Natural killer cell (primary cell): ENCODE measurements around the gene EIF4E. TPM values are rescaled to one million over a fixed set of nuclear protein-coding genes. Genes with fewer than 3 reads are reported as not detected.
"Not testable (repeated sequence)": the region's sequence is repeated elsewhere in the genome, so short reads cannot be mapped to it uniquely, and the experiment has no call there.

Source experiments
- ATAC-seq, 3 donors: fragments of 150-1000 bp in 2 of 3; fragments of 200-7000 bp in 1 of 3; cut with Tn5 transposase; 1 replicate in 1 of 3; 2 replicates in 2 of 3; pipeline ENCODE4 v1.10.0; 2021; ENCODE audit warnings: mild to moderate bottlenecking in 2 of 3, moderate library complexity in 2 of 3
- DNase-seq, 2 donors: peaks; one replicate each; pipeline versions ENCODE4 v3.0.0 to v3.0.0-alpha.2; 2013 to 2021; ENCODE audit warnings: mixed read lengths in 1 of 2
- H3K27ac ChIP-seq: one replicate; pipeline ENCODE4 v1.5.1; 2013; ENCODE audit warnings: mild to moderate bottlenecking, low read length
- H3K27me3 ChIP-seq: one replicate; pipeline ENCODE4 v1.6.1; 2013; ENCODE audit warnings: low read length; ENCODE audit not compliant: control insufficient read depth, insufficient read depth
- H3K36me3 ChIP-seq: one replicate; pipeline ENCODE4 v1.6.1; 2013; ENCODE audit warnings: low read length; ENCODE audit not compliant: control insufficient read depth, insufficient read depth
- H3K4me1 ChIP-seq: one replicate; pipeline ENCODE4 v1.6.1; 2013; ENCODE audit warnings: low read length; ENCODE audit not compliant: control insufficient read depth, insufficient read depth
- H3K4me3 ChIP-seq: one replicate; pipeline ENCODE4 v1.5.1; 2013; ENCODE audit warnings: low read length
- H3K9me3 ChIP-seq: one replicate; pipeline ENCODE4 v1.6.1; 2013; ENCODE audit warnings: low read length; ENCODE audit not compliant: control insufficient read depth, insufficient read depth
- H3K27ac Mint-ChIP-seq, 2 donors: one replicate each; pipeline ENCODE4 v1.8.0; 2022; ENCODE audit warnings: mild to moderate bottlenecking in 2 of 2, mixed read lengths in 2 of 2, moderate library complexity in 1 of 2
- H3K27me3 Mint-ChIP-seq, 2 donors: one replicate each; pipeline ENCODE4 v1.8.0; 2022; ENCODE audit warnings: low read depth in 2 of 2, mixed read lengths in 2 of 2
- H3K36me3 Mint-ChIP-seq: one replicate; pipeline ENCODE4 v1.8.0; 2022; ENCODE audit warnings: mixed read lengths
- H3K4me1 Mint-ChIP-seq, 2 donors: one replicate each; pipeline ENCODE4 v1.8.0; 2022; ENCODE audit warnings: mixed read lengths in 2 of 2
- H3K4me3 Mint-ChIP-seq: one replicate; pipeline ENCODE4 v1.8.0; 2022; ENCODE audit warnings: mild to moderate bottlenecking, moderate library complexity, mixed read lengths
- H3K9me3 Mint-ChIP-seq, 2 donors: one replicate each; pipeline ENCODE4 v1.8.0; 2022; ENCODE audit warnings: mixed read lengths in 2 of 2
- CTCF ChIP-seq: fragments of 200-600 bp; IDR thresholded peaks from one replicate; pipeline ENCODE4 v1.8.0; 2022; ENCODE audit warnings: antibody characterized with exemption
- WGBS: methylation state at CpG from one replicate; pipeline ENCODE4 v1.1.7; 2013; ENCODE audit warnings: missing lambda C conversion rate; ENCODE audit not compliant: insufficient coverage; 5-methylcytosine and 5-hydroxymethylcytosine counted together
- intact Hi-C: fragments of 100-400 bp; cut with micrococcal nuclease; formaldehyde crosslinking; loops from one replicate; pipeline ENCODE4 v1.14.2; 2022
- total RNA-seq, 4 donors: library from RNA; stranded (reverse); fragments of 120-200 nt in 1 of 4; gene quantifications; one replicate each; pipeline versions ENCODE4 v1.2.3 to v1.2.4, GENCODE V29; 2013 to 2022

The EIF4E gene
- total RNA-seq, 3 donors from 2014 or later (not counting 1 experiment from before 2014, with no cell fraction given), result 67.4 to 92.4 (median 75.5) TPM

GRCh38 chr4:98937986-98938720 is 9.2 kb upstream of the EIF4E start:
- Histone ChIP-seq H3K36me3 (no peaks in the 10 kb centered on the region), H3K27ac (no peak overlapping the region), H3K4me3 (no peak overlapping the region), H3K9me3 (no peaks in the 10 kb centered on the region), H3K27me3 (no peaks in the 10 kb centered on the region), H3K4me1 (no peaks in the 10 kb centered on the region)
- Mint-ChIP-seq H3K4me3 (no peak overlapping the region), H3K9me3 (no peaks in the 10 kb centered on the region), H3K4me1 (peaks cover 0 to 5% of the 10 kb centered on the region in 2 donors), H3K27ac (no peak overlapping the region), H3K27me3 (no peaks in the 10 kb centered on the region), H3K36me3 (no peaks in the 10 kb centered on the region)
- no peak for ATAC-seq
- WGBS, result 75% methylated on average over 1 of the region's 2 CpGs
- intact Hi-C loops, result no loop called here
- TF ChIP-seq CTCF, result no peak
- no peak for DNase-seq

- TF ChIP-seq CTCF, result no peak
- Histone ChIP-seq H3K27ac (no peak overlapping the region), H3K4me3 (no peak overlapping the region), H3K27me3 (no peaks in the 10 kb centered on the region), H3K36me3 (no peaks in the 10 kb centered on the region), H3K4me1 (no peaks in the 10 kb centered on the region), H3K9me3 (no peaks in the 10 kb centered on the region)
- intact Hi-C loops, result no loop called here
- no peaks in the 10 kb centered on the region for H3K27me3 Mint-ChIP-seq
- no peak overlapping the region for H3K4me3 Mint-ChIP-seq
- no peak for DNase-seq
- no peak overlapping the region for H3K27ac Mint-ChIP-seq
- peaks cover 0 to 5% of the 10 kb centered on the region in 2 donors for H3K4me1 Mint-ChIP-seq
- no peaks in the 10 kb centered on the region for H3K9me3 Mint-ChIP-seq
- no peak for ATAC-seq
- H3K36me3 Mint-ChIP-seq, result no peaks in the 10 kb centered on the region
- WGBS, result 85% methylated on average over 4 of the region's 4 CpGs
Measured at GRCh38 chr4:98935633-98936032, 6.7 kb upstream of the EIF4E start.

GRCh38 chr4:98934851-98935250 is 5.9 kb upstream of the EIF4E start:
- DNase-seq, H3K4me1 ChIP-seq, H3K27ac Mint-ChIP-seq, ATAC-seq, H3K27me3 Mint-ChIP-seq, H3K27me3 ChIP-seq, H3K9me3 Mint-ChIP-seq, H3K9me3 ChIP-seq, intact Hi-C loops, H3K4me3 Mint-ChIP-seq, H3K27ac ChIP-seq, H3K36me3 Mint-ChIP-seq, H3K36me3 ChIP-seq, H3K4me3 ChIP-seq, H3K4me1 Mint-ChIP-seq: not testable (repeated sequence)
- WGBS, result 95% methylated on average over 7 of the region's 7 CpGs

- intact Hi-C loops, result no loop called here
Measured at GRCh38 chr4:98932539-98932938, 3.6 kb upstream of the EIF4E start.

More at GRCh38 chr4:98932539-98932938, 3.6 kb upstream of the EIF4E start:
- 35% methylated on average over 1 of the region's 3 CpGs for WGBS
- H3K9me3 Mint-ChIP-seq, result no peaks in the 10 kb centered on the region
- peaks cover 13 to 19% of the 10 kb centered on the region in 2 donors for H3K4me1 Mint-ChIP-seq
- DNase-seq, result no peak
- TF ChIP-seq CTCF, result no peak
- Histone ChIP-seq H3K36me3 (no peaks in the 10 kb centered on the region), H3K4me1 (peaks cover 8% of the 10 kb centered on the region), H3K27me3 (no peaks in the 10 kb centered on the region), H3K27ac (no peak overlapping the region), H3K4me3 (no peak overlapping the region), H3K9me3 (no peaks in the 10 kb centered on the region)
- H3K36me3 Mint-ChIP-seq, result no peaks in the 10 kb centered on the region
- no peak overlapping the region for H3K27ac Mint-ChIP-seq
- no peak overlapping the region for H3K4me3 Mint-ChIP-seq
- no peak for ATAC-seq
- no peaks in the 10 kb centered on the region for H3K27me3 Mint-ChIP-seq
